NCI-H1930 (cell line): ENCODE measurements around the gene ADARB2.

Experiments
- DNase-seq, 2 experiments: peaks; one replicate each; lab custom pipeline; 2025; lab: John Stamatoyannopoulos, UW

ADARB2 gene

GRCh38 chr10:1685699-1686490 is 51.4 kb downstream of the ADARB2 start:
- DNase-seq = no peak

DNA sequence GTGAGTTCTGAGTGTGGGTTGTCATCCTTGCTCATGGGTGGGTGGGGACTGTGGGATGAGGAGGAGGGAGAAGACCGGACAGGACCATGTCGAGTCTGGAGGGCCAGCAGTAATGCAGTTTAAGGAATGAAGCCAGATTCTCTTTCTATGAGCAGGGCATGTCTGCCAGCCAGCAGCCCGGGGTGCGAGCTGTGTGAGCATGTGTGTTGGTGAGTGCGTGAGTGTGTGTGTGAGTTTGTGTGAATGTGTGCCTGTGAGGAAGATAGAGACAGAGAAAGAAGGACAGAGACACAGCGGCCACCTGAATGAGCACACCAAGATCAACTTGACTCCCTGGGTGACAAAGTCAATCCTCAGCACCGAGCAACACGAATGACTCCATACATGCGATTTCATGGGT is 52.3 kb downstream of the ADARB2 start:
- no peak for DNase-seq

- DNase-seq = no peak
These were observed 53.7 kb downstream of the ADARB2 start for GRCh38 chr10:1683649-1684048.

DNA sequence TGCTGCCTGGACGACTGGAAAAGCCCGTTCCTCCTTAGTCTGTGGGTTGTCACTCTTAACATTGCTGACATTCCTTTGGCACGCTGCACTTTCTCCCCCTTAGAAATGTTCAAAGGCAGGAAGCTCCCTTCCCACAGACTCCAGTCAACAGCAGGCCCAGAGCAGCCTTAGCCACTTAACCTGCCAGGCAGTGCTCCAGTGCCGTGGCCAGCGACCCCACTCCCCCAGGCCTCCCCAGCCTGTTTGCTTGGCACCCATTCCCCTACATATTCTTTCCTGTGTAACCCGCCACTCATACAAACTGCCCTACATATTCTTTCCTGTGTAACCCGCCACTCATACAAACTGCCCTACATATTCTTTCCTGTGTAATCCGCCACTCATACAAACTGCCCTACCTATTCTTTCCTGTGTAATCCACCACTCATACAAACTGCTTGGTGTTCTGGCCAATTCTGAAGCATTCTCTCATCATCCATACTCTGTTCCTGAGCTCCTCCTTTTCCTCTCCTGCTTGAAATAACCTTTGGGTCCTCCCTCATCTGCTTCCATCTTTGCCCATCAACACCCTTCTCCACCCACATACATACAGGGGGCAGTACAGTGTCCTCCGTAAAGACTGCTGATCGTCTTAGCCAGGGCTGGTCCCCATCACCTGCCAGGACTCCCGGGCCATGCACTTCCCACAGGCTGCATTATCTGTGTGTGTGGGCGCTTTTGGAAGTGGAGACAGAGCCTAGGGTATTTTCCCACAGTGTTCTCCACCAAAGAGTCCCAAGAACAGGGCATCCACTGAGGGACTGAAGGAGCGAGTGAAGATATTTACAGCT is 57.3 kb downstream of the ADARB2 start:
- no peak for DNase-seq

GRCh38 chr10:1678084-1678483 is 59.2 kb downstream of the ADARB2 start:
- DNase-seq = no peak

DNA sequence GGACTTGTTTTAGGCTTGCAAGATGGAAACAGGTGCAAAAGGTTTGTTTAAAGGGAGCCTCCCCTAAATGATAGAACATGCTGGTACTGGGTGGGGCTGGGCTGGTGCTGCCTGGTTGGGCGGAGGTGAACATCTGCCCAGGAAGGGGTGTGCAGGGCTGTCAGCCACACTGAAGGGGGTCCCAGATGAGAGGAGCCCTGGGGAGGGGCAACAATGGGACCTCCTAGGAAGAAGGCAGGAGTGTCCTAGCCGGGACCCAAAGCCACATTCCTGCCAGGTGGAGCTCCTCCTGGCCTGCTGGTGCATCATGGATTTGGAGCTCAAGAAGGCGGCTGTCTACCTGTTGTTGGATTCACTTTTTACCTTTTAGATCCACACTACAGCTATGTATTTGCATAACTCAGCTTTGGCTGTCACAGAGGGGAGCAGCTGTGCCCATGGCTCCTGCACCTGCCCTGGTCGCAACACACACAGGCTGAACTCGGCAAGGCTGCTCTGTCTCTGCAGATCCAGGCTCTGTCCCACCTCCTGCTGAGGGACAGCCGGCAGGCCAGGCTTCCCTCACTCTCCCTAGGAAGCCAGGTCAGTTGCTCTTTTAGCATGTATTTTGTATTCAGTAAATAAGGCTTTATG is 59.9 kb downstream of the ADARB2 start:
- DNase-seq = no peak

GRCh38 chr10:1674501-1674900 is 62.8 kb downstream of the ADARB2 start:
- no peak for DNase-seq

- no peak for DNase-seq
These were observed 63.6 kb downstream of the ADARB2 start for GRCh38 chr10:1673568-1674345.

- no peak for DNase-seq
These were observed 65.1 kb downstream of the ADARB2 start for GRCh38 chr10:1672001-1672781.

DNA sequence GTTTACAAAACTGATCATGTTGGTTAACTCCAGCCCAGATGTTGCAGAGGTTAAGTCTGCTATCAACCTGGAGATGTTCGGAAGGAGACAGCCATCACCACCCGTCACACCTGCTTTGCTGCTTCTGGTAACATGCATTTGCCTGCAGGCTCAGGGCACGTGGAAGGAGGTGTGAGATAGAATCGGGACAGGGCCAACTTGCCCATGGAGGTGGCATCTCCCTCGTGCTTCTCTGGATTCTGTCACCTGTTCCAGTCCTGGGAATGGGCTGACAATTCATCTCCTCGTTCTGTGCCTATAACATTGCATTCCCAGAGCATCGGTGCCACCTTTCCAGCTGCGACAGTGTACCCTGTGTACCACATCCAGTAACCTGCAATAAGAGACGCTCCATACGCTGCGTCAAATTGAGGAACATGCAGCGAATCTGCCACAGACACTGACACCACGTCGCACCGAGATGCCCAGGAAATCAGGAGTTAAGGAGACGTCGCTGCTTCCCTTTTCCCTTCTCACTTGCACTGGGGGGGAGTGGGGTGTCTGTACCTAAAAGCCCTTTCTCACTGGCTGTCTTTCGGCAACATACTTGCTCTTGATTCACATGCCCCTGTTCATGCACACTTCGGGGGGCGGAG is 65.8 kb downstream of the ADARB2 start:
- no peak for DNase-seq

- no peak for DNase-seq
These were observed 66.6 kb downstream of the ADARB2 start for GRCh38 chr10:1670541-1671365.

DNA sequence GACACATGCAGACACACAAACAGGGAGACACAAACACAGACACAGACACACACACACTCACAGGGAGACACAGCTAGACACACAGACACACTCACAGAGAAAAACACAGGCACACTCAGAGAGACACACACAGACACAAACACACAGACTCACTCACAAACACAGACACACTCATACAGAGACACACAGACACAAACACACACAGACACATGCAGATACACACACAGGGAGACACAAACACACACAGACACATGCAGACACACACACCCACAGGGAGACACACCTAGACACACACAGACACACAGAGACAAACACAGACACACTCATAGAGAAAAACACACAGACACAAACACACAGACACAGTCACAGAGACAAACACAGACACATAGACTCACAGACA is 67.9 kb downstream of the ADARB2 start:
- no peak for DNase-seq

- DNase-seq = no peak
These were observed 68.9 kb downstream of the ADARB2 start for GRCh38 chr10:1668399-1668798.

DNA sequence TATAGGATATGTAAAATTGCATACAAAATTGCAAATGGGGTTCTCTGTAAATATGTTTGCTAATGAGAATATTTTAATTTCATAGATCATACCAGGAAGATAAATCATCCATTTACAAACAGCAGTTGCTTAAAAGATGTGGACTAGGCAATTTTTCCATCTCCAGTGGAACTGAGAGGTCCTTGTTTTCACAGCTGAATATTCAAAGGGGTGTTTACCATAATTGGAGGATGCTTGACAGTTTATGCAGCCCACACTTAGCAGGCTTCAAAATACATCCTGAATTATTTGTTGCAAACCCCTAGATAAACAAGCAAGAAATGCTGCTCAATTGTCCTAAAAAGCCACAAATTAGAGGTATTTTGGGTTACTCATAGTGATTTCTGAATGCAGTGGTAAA is 69.9 kb downstream of the ADARB2 start:
- no peak for DNase-seq

DNA sequence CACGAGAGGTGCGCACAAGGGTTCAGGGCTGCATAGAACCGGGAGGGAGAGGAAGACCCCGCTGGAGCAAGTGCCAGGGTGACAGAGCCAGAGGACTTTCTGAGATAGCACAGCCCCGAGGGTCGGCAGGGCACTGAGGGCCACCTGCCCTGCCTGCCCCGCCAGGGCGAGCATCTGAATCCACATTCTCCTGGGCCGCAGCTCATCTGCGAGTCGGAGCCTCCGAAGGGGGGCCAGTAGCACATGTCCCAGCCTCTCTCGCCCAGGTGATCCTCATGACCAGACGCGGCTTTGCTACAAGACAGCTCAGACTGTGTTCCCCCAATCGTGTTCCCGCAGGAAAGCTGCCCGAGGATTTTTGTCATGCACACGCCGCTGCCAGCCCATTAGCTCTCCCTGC is 71.2 kb downstream of the ADARB2 start:
- DNase-seq = no peak

DNA sequence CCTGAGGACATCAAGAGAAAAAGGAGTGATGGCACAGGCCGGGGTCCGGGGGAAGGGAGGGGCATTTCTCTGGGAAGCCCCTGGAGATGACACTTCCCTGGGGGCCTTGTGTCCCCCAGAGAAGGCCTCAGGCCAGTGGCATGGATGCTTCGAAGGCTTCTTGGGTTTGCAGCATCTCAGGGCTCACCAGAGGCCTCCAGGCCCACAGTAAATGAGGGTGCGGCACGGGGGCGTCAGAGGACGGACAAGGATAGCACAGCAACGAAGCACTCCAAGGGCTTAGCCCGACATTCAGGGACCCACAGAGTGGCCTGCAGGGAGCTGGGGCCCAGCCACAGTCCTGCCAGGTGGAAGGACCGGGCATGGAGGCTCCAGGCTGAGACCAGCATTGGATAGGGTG is 71.6 kb downstream of the ADARB2 start:
- no peak for DNase-seq

DNA sequence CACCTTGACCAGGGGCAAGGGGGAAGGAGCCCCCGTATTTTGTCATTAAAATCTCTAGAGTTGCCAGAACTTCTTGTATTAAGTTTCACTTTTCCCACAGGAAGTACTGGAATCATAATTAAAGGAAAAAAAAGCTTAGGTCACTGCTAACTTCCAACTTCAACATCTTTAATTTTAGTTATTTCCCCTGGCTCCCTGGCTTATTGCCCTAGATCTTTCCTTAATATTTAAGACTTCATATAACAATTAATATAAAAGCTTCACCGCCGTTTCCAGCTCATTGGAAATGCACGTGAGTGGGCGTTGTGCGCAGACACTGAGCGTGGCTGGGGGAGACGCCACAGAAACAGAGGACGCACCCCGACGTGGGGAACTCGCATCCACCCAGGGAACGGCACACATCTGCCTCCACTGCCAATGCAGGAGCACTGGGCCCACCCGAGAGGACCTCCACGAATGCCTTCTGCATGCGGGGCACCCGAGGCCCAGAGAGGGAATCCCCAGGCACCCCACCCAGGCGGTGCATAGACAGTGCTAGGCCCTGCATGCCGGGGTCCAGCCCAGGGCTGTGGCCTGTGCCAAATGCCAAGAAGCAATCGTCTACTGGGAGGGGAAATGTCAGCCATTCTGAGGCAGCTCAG is 72.2 kb downstream of the ADARB2 start:
- DNase-seq = no peak

DNA sequence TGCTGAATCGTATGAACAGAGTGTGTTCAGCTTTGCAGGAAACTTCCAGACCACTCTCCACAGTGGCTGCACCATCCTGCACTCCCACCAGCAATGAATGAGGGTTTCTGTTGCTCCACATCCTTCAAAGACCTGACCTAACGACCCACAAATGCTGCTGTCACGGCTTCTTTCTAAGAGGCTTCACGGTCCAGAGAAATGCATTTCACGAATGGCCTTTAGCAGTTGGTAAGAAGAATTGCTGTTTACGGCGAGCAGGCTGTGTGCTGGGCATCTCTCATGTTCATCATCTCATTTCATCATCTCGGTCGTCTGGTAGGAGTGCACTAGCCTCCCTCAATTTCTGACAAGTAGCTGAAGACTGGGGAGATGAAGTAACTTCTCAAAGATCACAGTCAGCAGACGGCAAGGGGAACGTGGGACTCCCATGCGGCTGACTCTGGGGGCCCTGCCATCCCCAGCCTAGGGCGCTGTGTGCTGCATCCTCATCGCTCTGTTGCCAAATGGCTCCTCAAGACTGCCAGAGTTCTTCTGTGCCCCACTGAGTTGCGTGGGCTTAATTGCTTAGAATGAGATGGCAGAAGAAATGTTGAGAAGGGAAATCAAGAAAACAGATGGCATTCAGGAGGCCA is 72.9 kb downstream of the ADARB2 start:
- no peak for DNase-seq

GRCh38 chr10:1663226-1663625 is 74.1 kb downstream of the ADARB2 start:
- DNase-seq = no peak
